Activated T-helper 9 cell treated with anti-CD3 and anti-CD28 coated beads, Interleukin-2, amount 50 U/mL, for 16 hours (primary cell): ENCODE results near the gene KRT35.
"Not testable (repeated sequence)": the region's sequence is repeated elsewhere in the genome, so short reads cannot be mapped to it uniquely, and the experiment has no call there.

Experiments
- DNase-seq: peaks from one replicate; pipeline ENCODE4 v3.0.0-alpha.2; 2020; ENCODE audit warnings: low read depth

Gene KRT35

DNA sequence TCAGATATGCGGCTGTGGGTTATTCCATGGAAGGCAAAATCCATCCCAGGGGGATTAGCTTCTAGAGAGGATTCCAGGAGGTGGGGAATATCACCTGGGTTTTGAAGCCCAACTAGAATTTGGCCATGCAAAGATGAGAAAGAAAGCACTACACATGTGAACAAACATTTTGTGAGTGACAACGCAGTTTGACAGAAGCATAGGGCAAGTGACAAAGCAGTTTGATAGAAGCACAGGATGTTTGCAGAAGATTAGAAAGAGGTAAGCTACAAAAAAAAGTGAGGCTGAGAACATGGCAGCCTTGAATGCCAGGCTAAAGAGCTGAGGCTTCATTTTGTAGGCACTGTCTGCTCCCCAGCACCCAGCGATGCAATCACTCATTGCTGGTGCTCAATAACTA, 27.9 kb downstream of the KRT35 start:
- no peak for DNase-seq

DNA sequence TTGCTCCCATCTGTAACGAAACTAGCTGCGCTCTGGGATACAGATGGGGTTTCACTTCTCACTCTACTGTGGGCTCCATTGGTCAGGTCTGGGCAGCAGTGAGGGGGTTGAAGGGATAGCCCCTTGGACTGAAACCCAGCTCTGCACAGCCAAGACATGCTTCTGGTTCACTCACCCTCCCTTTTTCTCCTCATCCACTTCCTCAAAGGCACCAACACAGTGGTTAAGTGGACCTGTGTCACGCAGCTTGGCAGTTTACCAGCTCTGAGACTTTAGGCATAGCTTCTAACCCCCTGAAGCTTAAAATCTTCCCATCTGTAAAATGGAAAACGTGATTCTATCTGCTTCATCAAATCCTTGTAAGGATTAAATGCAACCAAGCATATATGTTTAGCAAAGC, 28.7 kb downstream of the KRT35 start:
- DNase-seq = no peak

DNA sequence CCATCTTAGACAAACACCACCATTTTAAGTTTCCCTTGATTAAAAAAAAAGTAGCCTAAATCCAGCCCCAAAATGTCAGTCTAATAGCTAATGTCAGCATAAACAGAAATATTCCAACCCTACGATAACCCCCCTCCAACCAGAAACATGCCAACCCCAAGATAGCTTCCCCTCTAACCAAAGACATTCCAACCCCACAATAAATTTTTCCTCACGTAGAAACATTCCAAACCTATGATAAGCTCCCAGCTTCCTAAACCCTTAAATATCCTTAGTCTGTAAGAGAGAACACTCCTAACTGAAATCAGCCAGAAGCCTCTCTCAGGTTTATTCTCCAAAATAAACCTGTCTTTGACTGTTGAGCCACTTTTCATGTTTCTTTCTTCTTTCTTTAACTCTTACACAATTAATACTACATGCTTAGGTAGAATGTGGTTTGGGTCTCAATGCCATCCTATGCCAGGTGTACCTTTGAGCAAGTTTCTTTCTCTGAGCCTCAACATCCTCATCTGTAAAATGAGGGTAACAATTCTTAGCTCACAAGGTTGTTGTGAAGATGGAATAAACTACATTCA, 29.7 kb downstream of the KRT35 start:
- DNase-seq = no peak

DNA sequence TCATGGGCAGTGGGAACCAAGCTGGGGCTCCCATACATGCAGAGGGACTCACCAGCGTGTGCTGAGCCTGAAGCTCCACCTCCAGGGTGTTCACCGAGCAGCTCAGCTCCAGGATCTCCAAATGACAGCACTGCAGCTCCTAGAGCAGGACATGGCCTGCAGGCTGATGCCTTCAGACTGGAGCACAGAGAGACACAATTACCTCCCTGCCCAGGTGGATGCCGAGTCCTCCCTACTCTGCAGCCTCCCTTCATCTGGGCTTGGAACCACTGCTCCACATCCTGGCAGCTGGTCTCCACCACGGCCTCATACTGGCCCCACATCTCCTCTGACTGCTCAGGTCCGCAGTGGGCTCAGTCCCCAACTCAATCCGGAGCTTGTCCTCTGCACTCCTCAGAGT, 31.9 kb downstream of the KRT35 start:
- DNase-seq = no peak

DNA sequence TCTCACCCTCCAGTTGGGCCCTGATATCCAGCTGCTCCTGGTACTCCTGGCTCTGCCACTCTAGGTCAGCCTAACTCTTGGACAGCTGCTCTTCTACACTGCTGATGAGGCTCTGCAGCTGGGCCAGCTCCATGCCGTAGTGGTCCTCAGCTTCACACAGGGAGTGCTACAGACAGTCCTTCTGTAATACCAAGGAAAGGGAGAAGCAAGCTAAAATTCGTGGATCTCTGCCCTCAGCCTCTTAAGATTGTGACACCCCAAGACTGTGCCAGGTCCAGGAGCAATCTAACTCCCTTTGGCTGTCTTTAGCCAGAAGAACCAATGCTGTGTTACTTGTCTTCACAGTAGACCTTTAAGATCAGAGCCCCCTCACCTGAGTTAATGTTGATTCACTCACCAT, 32.4 kb downstream of the KRT35 start:
- DNase-seq = no peak

DNA sequence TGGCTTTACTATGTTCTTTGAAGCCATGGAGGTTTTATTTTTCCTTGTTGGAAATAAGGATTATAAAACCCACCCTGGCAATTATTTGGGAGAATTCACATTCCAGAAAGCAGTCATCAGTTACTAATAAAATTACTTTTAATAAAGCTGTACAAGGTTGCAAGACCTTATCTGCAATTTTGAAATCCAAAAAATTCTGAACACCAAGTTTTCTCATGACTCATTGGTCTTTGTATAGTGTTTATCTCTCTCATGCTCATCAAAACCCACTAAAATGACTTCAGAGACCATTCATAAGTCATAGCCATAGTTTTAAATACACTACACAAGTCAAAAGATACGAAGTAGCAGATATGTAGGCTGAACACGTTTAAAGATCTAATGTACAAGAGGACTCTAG, 34.1 kb downstream of the KRT35 start:
- no peak for DNase-seq

DNA sequence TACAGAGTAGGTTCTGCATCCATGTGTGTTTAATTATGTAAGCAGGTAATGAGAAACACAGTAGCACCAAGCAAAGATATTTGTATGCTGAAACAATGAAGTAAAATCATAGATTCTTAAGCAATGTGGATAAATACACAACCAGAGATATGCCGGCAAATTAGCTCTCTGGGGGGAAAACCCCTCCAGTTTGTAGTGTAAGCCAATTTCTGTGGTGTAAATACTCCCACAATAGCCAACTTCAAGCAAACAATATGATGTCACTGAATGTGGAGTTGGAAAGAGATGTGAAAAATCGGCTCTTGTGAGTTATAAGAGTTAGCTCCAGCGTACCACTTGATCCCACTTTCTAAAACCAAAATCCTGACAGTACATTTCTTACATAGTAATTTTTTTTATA, 36.3 kb downstream of the KRT35 start:
- DNase-seq = no peak

DNA sequence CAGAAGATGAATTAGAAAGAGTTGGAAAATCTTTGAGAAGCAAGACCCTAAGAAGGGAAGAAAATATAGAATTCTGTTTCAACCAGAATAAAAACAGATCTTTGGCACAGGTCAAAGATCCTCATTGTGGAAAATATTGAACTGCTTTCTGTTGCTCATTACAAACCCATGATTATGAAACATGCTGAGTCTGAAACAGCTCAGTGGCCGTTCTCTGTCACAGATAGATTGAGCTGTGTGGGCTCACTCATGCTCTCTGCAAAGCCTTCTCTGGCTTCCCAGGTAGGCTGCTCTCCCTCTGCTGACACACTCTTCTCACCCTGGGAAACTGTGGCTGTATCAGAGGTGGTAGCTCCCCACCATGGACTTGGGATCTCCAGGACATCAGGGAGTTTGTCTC, 36.8 kb downstream of the KRT35 start:
- no peak for DNase-seq

DNA sequence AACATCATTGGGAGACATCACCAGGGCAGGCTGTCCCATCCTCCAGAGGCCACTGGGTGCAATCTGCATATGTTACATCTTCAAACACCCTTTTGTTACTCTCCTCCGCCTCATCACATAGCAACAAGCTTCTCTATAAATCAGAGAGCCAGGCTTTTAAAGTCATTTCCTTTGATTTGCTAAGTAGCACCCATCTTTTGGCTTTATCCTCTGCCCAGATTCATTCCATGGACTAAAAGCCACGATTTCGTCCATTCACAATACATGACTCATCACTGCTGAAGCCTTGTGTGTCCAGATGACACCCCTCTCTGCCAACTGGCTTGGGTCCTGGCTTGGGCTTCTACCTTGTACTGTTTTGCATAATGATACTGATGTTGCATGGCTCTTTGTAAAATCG, 38.2 kb downstream of the KRT35 start:
- no peak for DNase-seq

DNA sequence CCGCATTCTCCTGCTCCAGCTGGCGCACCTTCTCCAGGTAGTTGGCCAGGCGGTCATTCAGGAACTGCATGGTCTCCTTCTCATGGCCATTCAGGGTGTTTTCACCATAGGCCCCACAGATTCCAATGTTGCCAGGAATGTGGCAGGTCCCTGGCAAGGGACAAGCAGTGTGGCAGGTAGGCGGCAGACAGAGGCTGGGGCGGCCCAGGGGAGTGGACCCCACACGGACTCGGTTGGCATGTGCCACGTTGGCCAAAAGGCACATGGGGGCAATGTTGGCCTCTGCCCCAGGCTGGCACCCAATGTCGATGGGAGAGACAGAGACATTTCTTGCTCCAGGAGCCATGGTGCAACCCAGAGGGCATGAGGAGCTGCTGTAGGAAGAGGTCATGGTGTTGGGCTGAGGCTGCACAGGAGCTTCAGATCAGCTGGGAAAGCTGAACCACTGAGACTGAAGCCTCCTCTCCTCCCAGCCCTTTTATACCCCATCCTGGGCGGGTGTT, 40.4 kb downstream of the KRT35 start, which contains the start of gene KRT38:
Gene KRT38 (minus strand): TSS at position 453 of the 503 bp plus-strand sequence. CDS start 62 bp downstream, at position 391.
- no peak for DNase-seq

DNA sequence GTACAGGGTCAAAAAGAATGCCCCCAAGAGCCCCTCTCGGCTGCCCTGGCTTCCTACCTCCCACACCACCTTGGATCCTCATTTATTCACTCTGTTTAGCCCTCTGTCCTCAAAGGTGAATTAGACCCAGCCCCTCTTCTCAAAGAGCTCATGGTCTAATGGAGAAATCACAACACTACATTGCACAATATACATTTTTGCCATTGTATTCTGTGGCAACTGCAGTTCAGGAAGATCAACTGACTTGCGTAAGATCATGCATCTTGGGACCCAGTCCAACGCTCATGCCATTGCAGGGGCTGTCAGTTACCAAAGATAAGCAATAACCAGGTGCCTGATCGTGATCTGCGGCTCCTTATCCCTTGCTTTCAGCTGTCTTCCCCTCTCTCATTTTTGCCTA, 41.6 kb downstream of the KRT35 start:
- no peak for DNase-seq

DNA sequence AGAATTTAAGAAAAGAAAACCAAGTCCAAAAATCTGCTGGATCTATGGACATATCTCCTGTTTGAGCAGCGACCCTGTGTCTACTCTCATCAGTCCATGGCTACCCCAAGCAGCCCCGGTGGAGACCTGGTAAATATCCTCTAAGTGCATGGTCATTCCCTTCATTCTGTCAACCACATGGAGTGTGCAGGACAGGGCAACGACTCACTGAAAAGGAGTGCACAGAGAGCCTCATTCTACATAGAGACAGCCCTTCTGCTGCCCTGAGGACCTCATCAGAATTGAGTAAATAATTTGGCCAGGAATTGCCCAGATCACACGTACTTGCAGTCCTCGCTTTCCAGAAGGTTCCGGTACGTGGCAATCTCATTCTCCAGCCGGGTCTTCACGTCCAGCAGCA, 43.2 kb downstream of the KRT35 start:
- DNase-seq = no peak

DNA sequence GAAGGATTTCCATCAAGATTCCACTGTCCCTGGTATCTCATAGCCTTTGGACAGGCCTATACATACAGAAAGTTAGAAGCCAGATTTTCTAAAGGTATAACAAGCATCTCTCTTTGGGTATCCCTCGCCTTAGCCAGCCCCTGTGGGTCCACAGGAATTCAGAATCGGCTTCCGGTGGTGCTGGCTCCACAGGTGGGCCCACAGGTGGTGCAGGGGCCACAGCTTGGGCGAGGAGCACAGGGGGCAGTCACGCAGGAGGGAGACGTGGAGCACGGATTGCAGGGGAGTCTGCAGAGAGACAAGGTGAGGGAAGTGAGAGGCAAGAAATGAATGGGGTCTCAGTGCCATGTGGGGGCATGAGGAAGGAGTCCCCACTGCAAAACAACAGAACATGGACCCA, 43.7 kb downstream of the KRT35 start:
- DNase-seq = no peak

DNA sequence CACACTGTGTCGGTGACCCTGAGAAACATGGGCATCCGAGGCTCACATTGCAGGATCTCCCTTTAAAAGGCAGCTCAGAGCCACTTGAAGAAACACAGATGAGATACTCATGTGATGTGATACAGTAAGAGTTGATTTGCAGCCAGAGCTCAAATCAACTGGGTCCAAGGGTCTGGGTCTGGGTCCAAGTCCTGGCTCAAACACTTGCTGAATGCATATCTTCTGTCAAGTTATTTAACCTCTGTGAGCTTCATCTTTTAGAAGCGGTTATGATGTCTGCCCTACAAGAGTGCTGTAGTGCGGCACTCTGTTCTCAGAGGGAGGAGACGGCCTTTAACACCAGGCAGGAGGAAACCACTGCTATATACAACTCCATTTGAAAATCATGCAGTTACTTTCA, 46.5 kb downstream of the KRT35 start:
- DNase-seq = no peak

DNA sequence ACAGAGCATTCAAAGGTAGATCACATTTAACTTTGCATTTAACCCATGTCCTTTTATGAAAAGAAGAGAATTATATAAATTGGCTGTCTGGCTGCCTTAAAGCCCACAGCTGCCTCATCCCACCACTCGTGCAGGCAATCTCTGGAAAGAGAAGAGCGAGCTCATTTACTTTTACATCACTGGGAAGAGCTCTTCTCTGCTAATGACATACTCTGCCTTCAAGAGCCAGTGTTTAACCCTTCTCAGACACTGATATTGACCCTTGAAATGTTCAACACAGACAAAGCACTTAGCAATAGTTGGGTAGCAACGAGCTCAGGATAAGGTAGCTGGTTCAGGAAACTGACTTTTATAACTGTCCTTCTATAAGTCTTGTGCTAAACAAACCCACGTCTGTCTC, 46.9 kb downstream of the KRT35 start:
- no peak for DNase-seq

DNA sequence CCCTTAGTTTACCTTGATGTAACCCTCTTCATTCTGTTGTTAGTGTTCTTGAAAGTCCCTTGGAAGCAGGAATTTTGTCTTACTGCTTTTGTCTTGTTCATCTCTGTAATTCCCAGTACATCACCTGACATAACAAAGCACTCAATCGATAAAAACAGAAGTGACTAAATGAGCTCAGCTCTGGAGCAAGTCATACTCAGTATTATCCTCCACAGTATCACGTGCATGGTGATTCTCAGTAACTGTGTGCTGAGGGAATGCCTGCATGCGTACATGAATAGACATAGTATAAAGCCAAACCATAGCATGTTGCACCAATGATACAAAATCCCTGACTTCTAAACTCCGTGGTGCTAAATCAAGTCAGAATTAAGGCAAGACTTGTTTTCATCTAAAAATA, 47.4 kb downstream of the KRT35 start:
- no peak for DNase-seq

DNA sequence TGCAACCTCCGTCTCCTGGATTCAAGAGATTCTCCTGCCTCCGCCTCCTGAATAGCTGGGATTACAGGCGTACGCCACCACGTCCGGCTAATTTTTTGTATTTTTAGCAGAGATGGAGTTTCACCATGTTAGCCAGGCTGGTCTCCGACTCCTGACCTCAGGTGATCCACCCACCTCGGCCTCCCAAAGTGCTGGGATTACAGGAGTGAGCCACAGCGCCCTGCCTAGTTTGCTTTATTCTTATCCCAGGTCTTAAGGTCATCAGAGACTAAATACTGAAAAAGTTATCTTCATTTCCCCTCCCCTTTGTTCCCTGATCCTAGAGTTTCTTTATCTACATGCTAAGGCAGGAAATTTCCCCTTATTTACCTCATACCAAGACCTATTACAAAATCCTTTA, 50.6 kb downstream of the KRT35 start:
- not testable (repeated sequence) for DNase-seq

DNA sequence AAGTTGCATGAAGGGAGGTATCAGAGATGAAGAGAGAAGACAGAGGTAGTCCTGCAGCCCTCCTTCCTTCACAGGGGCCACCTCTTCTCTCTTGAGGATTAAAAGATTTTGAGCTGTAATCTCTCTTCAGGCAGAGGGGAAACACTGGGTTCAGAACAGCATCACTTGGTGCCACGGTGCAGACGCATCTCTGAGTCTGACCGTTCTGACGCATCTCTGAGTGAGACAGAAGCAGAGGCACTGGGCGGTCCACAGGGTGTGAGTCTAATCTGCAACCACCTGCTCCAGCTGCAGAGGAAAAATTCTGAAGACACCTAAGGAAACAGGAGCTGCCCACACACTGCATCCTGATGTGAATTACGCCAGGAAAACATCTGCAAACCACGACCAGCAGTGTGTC, 51.3 kb downstream of the KRT35 start:
- no peak for DNase-seq

DNA sequence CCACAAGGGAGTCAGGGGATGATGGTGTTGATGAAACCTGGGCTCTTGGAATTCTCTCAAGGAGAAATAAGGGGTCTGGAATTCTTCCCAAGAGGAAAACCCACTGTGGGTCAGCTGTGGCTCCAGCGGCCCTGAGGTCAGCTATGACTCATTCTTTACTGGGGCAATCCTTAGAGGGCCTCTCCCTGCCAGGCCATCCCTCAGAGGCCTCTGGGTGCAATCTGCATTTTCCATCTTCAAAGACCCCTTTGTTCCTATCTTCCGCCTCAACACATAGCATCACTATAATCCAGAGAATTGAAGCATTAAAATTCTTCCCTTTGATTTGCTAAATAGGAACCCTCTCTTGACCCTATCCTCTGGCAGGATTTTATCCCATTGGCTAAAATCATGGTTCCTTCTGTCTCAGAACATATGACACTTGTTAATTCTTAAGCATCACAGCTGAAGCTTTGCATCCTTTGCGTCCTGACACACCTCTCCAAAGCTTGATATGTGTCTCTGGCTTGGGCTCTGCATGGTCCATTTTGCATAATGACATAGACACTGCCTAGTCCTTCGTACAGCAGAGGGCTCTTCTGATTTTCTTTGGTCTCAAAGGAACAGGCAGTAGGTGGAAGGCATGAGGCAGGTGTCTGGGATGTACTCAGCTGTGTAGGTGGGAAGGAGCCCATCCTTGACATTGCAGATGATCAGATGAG, 52.2 kb downstream of the KRT35 start:
- no peak for DNase-seq
